ENCODE measurements around the gene TTC12. TPM values are rescaled to one million over a fixed set of nuclear protein-coding genes. Genes with fewer than 3 reads are reported as not detected.

Gene TTC12
- total and polyA plus RNA-seq, 2 donors from 2014 or later = 16.7 to 34.4 TPM

DNA sequence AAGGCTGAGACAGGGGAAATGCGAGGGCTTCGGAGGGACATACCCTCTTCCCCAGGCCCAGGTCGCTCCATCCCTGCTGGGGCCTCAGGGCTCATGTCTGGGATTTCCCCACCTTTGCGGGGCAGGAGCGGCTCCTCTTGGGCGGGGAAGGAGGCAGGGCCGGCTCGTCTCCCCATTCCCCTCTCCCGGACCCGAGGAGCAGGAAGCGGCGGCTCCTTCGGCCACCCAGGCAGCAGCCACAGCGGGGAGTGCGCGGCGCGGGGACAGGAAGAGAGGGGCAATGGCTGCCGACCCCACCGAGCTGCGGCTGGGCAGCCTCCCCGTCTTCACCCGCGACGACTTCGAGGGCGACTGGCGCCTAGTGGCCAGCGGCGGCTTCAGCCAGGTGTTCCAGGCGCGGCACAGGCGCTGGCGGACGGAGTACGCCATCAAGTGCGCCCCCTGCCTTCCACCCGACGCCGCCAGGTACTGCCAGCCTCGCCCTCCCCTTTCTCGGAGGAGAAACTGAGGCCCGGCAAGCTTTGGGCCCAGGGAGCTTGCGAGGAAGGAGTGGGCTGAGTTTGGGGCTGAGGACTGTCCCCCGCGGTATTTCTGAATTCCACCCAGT lies 73.3 kb downstream of the TTC12 start, which contains the start of gene ANKK1:
ANKK1 (plus strand) TSS at position 175 of the 607 bp plus-strand sequence; CDS start at position 281, 106 bp downstream.
- peak in 4 of 5 donors; percentile 47 to 68 (median 64) for DNase-seq
- intact Hi-C loops (cut with DNase I) = no loop called here
- no peaks in the 10 kb centered on the region for H3K36me3 ChIP-seq (ENCODE audit: control insufficient read depth in 2 of 3, insufficient read depth in 3 of 3, low read length in 3 of 3)
- H3K27ac ChIP-seq (ENCODE audit: low read depth in 2 of 2, low read length in 2 of 2) = no peak within 1 kb of the TSS
- no peaks in the 10 kb centered on the region for H3K9me3 ChIP-seq (ENCODE audit: control insufficient read depth in 2 of 3, insufficient read depth in 1 of 3, low read length in 3 of 3)
- FAIRE-seq = no peak
- TF ChIP-seq, protein P1, sequence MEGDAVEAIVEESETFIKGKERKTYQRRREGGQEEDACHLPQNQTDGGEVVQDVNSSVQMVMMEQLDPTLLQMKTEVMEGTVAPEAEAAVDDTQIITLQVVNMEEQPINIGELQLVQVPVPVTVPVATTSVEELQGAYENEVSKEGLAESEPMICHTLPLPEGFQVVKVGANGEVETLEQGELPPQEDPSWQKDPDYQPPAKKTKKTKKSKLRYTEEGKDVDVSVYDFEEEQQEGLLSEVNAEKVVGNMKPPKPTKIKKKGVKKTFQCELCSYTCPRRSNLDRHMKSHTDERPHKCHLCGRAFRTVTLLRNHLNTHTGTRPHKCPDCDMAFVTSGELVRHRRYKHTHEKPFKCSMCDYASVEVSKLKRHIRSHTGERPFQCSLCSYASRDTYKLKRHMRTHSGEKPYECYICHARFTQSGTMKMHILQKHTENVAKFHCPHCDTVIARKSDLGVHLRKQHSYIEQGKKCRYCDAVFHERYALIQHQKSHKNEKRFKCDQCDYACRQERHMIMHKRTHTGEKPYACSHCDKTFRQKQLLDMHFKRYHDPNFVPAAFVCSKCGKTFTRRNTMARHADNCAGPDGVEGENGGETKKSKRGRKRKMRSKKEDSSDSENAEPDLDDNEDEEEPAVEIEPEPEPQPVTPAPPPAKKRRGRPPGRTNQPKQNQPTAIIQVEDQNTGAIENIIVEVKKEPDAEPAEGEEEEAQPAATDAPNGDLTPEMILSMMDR (IDR thresholded peaks at IDR 0.05; ENCODE audit: borderline replicate concordance, extremely low read depth, insufficient read depth) = peak; percentile 12
- no peaks in the 10 kb centered on the region for H3K4me1 ChIP-seq (ENCODE audit: control insufficient read depth in 2 of 3, insufficient read depth in 2 of 3, low read depth in 1 of 3, low read length in 3 of 3)
- H3K4me3 ChIP-seq (ENCODE audit: low read length in 3 of 3) = no peak within 1 kb of the TSS
- H3K27me3 ChIP-seq (ENCODE audit: control insufficient read depth, insufficient read depth, low read length) = no peaks in the 10 kb centered on the region
- no peak within 1 kb of the TSS for H3K9ac ChIP-seq (ENCODE audit: low read length in 3 of 3)

DNA sequence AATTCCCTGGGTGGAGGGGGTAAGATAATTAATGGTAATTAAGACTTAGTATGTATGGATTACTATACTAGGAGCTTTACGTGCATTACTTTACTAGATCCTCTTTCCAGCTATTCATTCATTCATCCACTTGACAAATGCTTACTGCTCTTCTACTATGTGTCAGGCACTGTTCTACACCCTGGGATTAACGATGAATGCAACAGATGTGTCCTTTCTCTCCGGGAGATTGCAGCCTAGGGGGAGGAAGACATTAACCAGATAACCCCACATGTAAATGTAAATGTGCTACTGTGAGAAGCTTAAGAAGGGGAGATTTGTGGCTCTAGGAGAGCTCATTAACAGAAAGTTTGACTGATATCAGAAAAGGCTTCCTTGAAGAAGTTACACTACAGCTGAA lies 74.9 kb downstream of the TTC12 start:
- Histone ChIP-seq H3K27ac (ENCODE audit: low read depth in 2 of 2, low read length in 2 of 2) (no peak overlapping the region), H3K9ac (ENCODE audit: low read length in 3 of 3) (no peak overlapping the region), H3K4me1 (ENCODE audit: control insufficient read depth in 2 of 3, insufficient read depth in 2 of 3, low read depth in 1 of 3, low read length in 3 of 3) (no peaks in the 10 kb centered on the region), H3K36me3 (ENCODE audit: control insufficient read depth in 2 of 3, insufficient read depth in 3 of 3, low read length in 3 of 3) (no peaks in the 10 kb centered on the region), H3K9me3 (ENCODE audit: control insufficient read depth in 2 of 3, insufficient read depth in 1 of 3, low read length in 3 of 3) (no peaks in the 10 kb centered on the region), H3K27me3 (ENCODE audit: control insufficient read depth, insufficient read depth, low read length) (no peaks in the 10 kb centered on the region), H3K4me3 (ENCODE audit: low read length in 3 of 3) (no peak overlapping the region)
- FAIRE-seq (no peak), DNase-seq (peak in 1 of 5 donors; percentile 31)
- intact Hi-C loops (cut with DNase I) = no loop called here
- TF ChIP-seq, protein P1 (IDR thresholded peaks at IDR 0.05; ENCODE audit: borderline replicate concordance, extremely low read depth, insufficient read depth) = no peak

DNA sequence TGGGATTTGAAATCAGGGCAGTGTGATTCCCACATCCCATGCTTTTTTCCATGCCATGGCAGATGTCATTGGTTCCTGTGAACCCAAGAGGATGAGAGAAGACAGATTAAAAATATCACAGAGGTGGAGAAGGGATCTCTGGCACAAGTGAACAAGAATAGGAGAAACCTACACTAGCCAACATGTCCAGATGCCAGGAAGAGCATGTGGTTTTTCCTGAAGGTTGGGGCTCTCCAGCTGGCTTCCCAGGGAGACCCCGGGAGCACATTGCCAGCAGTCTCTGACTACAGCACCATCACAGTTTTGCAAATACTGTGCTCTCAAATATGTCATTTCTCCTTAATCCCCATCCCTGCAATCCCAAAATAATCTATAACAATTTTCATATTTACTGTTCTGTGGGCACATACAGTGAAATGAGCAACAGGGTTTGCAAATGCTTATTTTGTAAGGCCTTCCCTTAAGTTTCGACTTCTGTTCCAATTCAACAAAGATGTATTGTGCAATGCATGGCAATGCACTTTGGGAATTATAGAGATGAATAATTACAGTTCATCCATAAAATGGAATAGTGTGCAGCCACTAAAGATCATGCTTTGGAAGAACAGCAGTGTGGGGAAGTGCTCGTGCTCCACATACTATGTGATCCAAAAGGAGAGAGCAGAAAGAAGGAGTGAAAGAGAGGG lies 78.0 kb downstream of the TTC12 start:
- Histone ChIP-seq H3K36me3 (ENCODE audit: control insufficient read depth in 2 of 3, insufficient read depth in 3 of 3, low read length in 3 of 3) (no peaks in the 10 kb centered on the region), H3K27me3 (ENCODE audit: control insufficient read depth, insufficient read depth, low read length) (no peaks in the 10 kb centered on the region), H3K9me3 (ENCODE audit: control insufficient read depth in 2 of 3, insufficient read depth in 1 of 3, low read length in 3 of 3) (no peaks in the 10 kb centered on the region), H3K4me1 (ENCODE audit: control insufficient read depth in 2 of 3, insufficient read depth in 2 of 3, low read depth in 1 of 3, low read length in 3 of 3) (no peaks in the 10 kb centered on the region), H3K9ac (ENCODE audit: low read length in 3 of 3) (no peak overlapping the region), H3K27ac (ENCODE audit: low read depth in 2 of 2, low read length in 2 of 2) (no peak overlapping the region), H3K4me3 (ENCODE audit: low read length in 3 of 3) (no peak overlapping the region)
- intact Hi-C loops (cut with DNase I) = no loop called here
- no peak for FAIRE-seq
- no peak for DNase-seq
- TF ChIP-seq, protein P1 (IDR thresholded peaks at IDR 0.05; ENCODE audit: borderline replicate concordance, extremely low read depth, insufficient read depth) = no peak

All from kidney (tissue), 14 donors.